Stimulated activated naive CD8-positive, alpha-beta T cell treated with anti-CD3 and anti-CD28 coated beads, Interleukin-15, Interleukin-2, amounts not matched to agents 100 U/mL and 50 U/mL, for 24 hours (primary cell): ENCODE data around the gene ST6GAL1.
A peak's percentile ranks its signal among the peaks of the same experiment; 100 is the strongest.

ENCODE experiments used
- ATAC-seq: fragments of 150-1000 bp; cut with Tn5 transposase; one replicate; pipeline ENCODE4 v1.10.0; 2021
- DNase-seq: peaks from one replicate; pipeline ENCODE4 v3.0.0; 2021

ST6GAL1 gene

GRCh38 chr3:187112934-187113793 lies 182.8 kb downstream of the ST6GAL1 start:
- DNase-seq (no peak), ATAC-seq (peak; percentile 46)

- DNase-seq (no peak), ATAC-seq (no peak)
Observed at GRCh38 chr3:187114511-187114910, 184.2 kb downstream of the ST6GAL1 start.

GRCh38 chr3:187120326-187120725 lies 190.0 kb downstream of the ST6GAL1 start:
- DNase-seq (no peak), ATAC-seq (no peak)

- ATAC-seq (no peak), DNase-seq (no peak)
Observed at GRCh38 chr3:187122261-187122660, 191.9 kb downstream of the ST6GAL1 start.

GRCh38 chr3:187125319-187126031 lies 195.1 kb downstream of the ST6GAL1 start:
- ATAC-seq (no peak), DNase-seq (no peak)
